Panc1 (cell line): ENCODE measurements around the gene EYS.

Experiments
- CTCF ChIP-seq: fragments of 450-650 bp; IDR thresholded peaks from 2 replicates; pipeline ENCODE4 v1.5.1; 2017; ENCODE audit warnings: mild to moderate bottlenecking
- POLR2AphosphoS5 ChIP-seq: IDR thresholded peaks from 2 replicates; pipeline ENCODE4 v1.6.1; 2012; ENCODE audit warnings: mild to moderate bottlenecking, low read depth, low read length, moderate library complexity
- REST ChIP-seq, 2 experiments: IDR thresholded peaks; 2 replicates each; pipeline ENCODE4 v1.6.1; 2011 to 2012; ENCODE audit warnings: low read depth in 2 of 2, control low read depth in 1 of 2, low read length in 1 of 2, mild to moderate bottlenecking in 1 of 2, moderate library complexity in 1 of 2; ENCODE audit not compliant: insufficient read depth in 1 of 2
- SIN3A ChIP-seq: IDR thresholded peaks from 2 replicates; pipeline ENCODE4 v1.6.1; 2012; ENCODE audit warnings: low read depth, mild to moderate bottlenecking, low read length, moderate library complexity, borderline replicate concordance; ENCODE audit not compliant: insufficient read depth

- no peak for TF ChIP-seq SIN3A
- no peak for TF ChIP-seq REST (IDR thresholded peaks at IDR 0.05; ENCODE audit: insufficient read depth in 1 of 2, low read depth in 2 of 2, low read length in 1 of 2)
- no peak for TF ChIP-seq CTCF
- no peak for TF ChIP-seq POLR2AphosphoS5
These were observed 1907.7 kb downstream of the EYS start for GRCh38 chr6:63799313-63799712.
